Spleen (tissue), 11 donors: ENCODE data around the gene AMIGO1. TPM values are rescaled to one million over a fixed set of nuclear protein-coding genes. Genes with fewer than 3 reads are reported as not detected.
A peak's percentile ranks its signal among the peaks of the same experiment; 100 is the strongest.

Experiments used
- DNase-seq: peaks from one replicate; pipeline ENCODE4 v3.0.0-alpha.2; 2020
- H3K27ac ChIP-seq, 8 donors: fragments of 200-600 bp; sonication (generic) in 7 of 8; 1 replicate in 4 of 8; 2 replicates in 4 of 8; pipeline versions ENCODE4 v1.5.0 to v1.8.0; 2016 to 2021; ENCODE audit warnings: inconsistent platforms in 4 of 8, mild to moderate bottlenecking in 4 of 8, moderate library complexity in 1 of 8
- H3K27me3 ChIP-seq, 7 donors: fragments of 200-600 bp; sonication (generic) in 6 of 7; replicated peaks in 1 of 7; 1 replicate in 4 of 7; 2 replicates in 3 of 7; pipeline versions ENCODE4 v1.5.0 to v1.8.0; 2016 to 2021; ENCODE audit warnings: inconsistent platforms in 3 of 7, mild to moderate bottlenecking in 1 of 7
- H3K36me3 ChIP-seq, 6 donors: fragments of 200-600 bp; sonication (generic) in 5 of 6; 1 replicate in 4 of 6; 2 replicates in 2 of 6; pipeline versions ENCODE4 v1.5.0 to v1.8.0; 2016 to 2021; ENCODE audit warnings: inconsistent platforms in 2 of 6
- H3K4me1 ChIP-seq, 6 donors: fragments of 200-600 bp; sonication (generic) in 5 of 6; 1 replicate in 3 of 6; 2 replicates in 3 of 6; pipeline versions ENCODE4 v1.5.0 to v1.8.0; 2016 to 2021; ENCODE audit warnings: inconsistent platforms in 3 of 6
- H3K4me3 ChIP-seq, 8 donors: fragments of 200-600 bp; sonication (generic) in 7 of 8; 1 replicate in 4 of 8; 2 replicates in 4 of 8; pipeline versions ENCODE4 v1.5.0 to v1.8.0; 2016 to 2021; ENCODE audit warnings: inconsistent platforms in 4 of 8, mild to moderate bottlenecking in 4 of 8, moderate library complexity in 2 of 8
- H3K9me3 ChIP-seq, 8 donors: fragments of 200-600 bp; sonication (generic) in 7 of 8; 1 replicate in 4 of 8; 2 replicates in 4 of 8; pipeline versions ENCODE4 v1.5.0 to v1.8.0; 2016 to 2021; ENCODE audit warnings: inconsistent platforms in 4 of 8
- POLR2A ChIP-seq, 3 donors: fragments of 450-650 bp; IDR thresholded peaks; one replicate each; pipeline ENCODE4 v1.5.1; 2017; ENCODE audit warnings: antibody characterized with exemption in 3 of 3, mild to moderate bottlenecking in 1 of 3
- POLR2AphosphoS5 ChIP-seq, 3 donors: sonication (generic); formaldehyde crosslinking; IDR thresholded peaks; one replicate each; pipeline ENCODE4 v1.5.1; 2017; ENCODE audit warnings: antibody characterized with exemption in 3 of 3
- WGBS, 5 donors: extraction: QIAGEN DNeasy Blood & Tissue Kit in 3 of 5; methylation state at CpG; one replicate each; pipeline versions ENCODE4 v1.1.5 to v1.1.7; 2013 to 2018; 5-methylcytosine and 5-hydroxymethylcytosine counted together
- intact Hi-C: fragments of 100-400 bp; cut with DNase I; formaldehyde crosslinking; loops from one replicate; pipeline ENCODE4 v1.15.0; 2023; ENCODE audit warnings: low total_unique reads
- polyA plus RNA-seq, 3 donors: library from polyadenylated mRNA; stranded (reverse); fragments of 200-250 nt; gene quantifications; one replicate each; pipeline ENCODE4 v1.2.1, GENCODE V29; 2013
- total RNA-seq, 7 donors: library from RNA; depleted of rRNA in 3 of 7; stranded (reverse); fragments of >200 nt in 3 of 7; fragmentation: NEBNext Ultra II Directional in 4 of 7; extraction: Animal tissue kit (Norgen Biotek cat#: 25700) in 4 of 7; gene quantifications; one replicate each; pipeline versions ENCODE4 v1.1.0 to v1.2.1, GENCODE V29; 2016 to 2021
- TF ChIP-seq, protein P1 (sequence below), 11 experiments: fragments of 200-600 bp in 7 of 11; fragments of 450-650 bp in 4 of 11; sonication (generic) in 4 of 11; IDR thresholded peaks in 8 of 11; conservative IDR thresholded peaks in 3 of 11; 1 replicate in 7 of 11; 2 replicates in 4 of 11; pipeline versions ENCODE4 v1.4.0 to v1.8.0; 2016 to 2021; ENCODE audit warnings: antibody characterized with exemption in 11 of 11, inconsistent platforms in 4 of 11, mild to moderate bottlenecking in 1 of 11
- donor health status: healthy with polysubstance abuse.
- donor health status: DM: no; HTN: no; CAD: no; lungs with moderate emphysema.
- donor health status: DM: no; HTN: no; CAD: no.
- donor health status: Bipolar disorder and iron deficiency.
- donor health status: healthy.
- donor health status: DM: no; HTN: no; CAD: no.
- donor health status: DM: yes; HTN: yes; CAD: no.

AMIGO1 gene
- total and polyA plus RNA-seq, 10 donors = 0.57 to 8.5 (median 5.4) TPM

DNA sequence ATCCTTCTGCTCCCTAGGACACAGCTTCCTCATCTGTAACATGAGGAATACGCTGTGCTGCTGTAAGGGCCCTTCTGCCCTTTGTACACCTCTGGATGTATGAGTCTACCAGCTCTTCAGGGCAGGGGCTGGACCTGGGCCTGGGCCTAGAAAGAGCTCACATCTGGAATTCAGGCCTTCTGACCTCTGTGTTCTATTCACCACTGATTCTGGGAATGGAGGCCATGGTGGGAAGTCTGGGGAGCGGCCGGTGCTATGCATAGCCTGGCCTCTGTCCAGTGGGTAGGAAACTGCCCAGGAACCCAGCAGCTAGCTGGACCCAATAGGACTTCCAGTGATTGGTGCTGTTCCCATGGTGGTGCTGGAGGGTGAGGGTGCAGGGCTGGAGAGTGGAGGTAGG lies 19.2 kb upstream of the AMIGO1 start:
- intact Hi-C loops = no loop called here
- TF ChIP-seq POLR2AphosphoS5 (IDR thresholded peaks at IDR 0.05) (no peak), POLR2A (IDR thresholded peaks at IDR 0.05) (no peak)
- TF ChIP-seq, protein P1, sequence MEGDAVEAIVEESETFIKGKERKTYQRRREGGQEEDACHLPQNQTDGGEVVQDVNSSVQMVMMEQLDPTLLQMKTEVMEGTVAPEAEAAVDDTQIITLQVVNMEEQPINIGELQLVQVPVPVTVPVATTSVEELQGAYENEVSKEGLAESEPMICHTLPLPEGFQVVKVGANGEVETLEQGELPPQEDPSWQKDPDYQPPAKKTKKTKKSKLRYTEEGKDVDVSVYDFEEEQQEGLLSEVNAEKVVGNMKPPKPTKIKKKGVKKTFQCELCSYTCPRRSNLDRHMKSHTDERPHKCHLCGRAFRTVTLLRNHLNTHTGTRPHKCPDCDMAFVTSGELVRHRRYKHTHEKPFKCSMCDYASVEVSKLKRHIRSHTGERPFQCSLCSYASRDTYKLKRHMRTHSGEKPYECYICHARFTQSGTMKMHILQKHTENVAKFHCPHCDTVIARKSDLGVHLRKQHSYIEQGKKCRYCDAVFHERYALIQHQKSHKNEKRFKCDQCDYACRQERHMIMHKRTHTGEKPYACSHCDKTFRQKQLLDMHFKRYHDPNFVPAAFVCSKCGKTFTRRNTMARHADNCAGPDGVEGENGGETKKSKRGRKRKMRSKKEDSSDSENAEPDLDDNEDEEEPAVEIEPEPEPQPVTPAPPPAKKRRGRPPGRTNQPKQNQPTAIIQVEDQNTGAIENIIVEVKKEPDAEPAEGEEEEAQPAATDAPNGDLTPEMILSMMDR (IDR thresholded peaks at IDR 0.05 in 8 of 11, conservative IDR thresholded peaks at IDR 0.05 in 3 of 11) = no peak

DNA sequence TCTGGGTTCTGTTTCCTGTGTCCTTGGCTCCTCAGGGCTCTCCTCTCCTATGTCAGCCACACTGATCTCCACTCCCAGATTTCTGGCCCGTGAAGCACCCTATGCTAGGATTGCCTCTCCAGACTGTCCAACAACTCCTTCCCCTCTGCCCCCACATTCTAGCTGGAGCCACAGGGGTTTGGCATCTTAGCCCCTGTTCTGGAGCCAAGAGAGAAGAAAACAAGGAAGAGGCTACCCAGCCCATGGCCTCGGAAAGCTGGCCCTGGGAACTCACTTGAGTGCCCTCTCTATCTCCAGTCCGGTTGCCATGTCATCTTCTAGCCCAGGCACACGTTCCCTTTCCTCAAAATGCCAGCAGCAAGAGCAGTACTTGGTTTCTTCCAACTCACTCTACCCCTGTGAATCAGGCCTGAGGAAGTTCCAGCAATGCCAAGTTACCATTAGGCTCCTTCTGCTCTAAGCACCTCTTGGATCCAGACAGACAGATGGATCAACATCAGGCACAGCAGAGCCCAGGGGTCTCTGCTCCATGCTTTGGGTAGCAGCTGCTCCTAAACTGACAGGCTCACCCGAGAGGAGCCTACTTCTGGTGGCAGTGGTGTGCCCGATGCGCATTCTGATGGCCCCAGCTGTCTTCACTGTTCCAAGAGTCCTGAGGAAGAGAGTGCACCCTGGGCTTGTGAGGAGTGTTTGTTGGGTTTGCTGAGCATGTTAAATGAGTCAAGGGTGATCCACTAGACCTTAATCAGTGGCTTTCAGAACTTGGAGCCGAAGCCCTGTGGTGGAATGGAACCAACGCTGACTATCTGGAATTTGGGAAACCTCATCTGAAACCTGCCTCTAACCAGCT lies 18.5 kb upstream of the AMIGO1 start:
- Histone ChIP-seq H3K36me3 (no peaks in the 10 kb centered on the region), H3K4me3 (no peak overlapping the region), H3K4me1 (peaks cover 5 to 38% (median 24%) of the 10 kb centered on the region in 6 donors), H3K27ac (peak overlapping the region in 7 of 8 donors; percentile 9 to 68 (median 57)), H3K9me3 (no peaks in the 10 kb centered on the region), H3K27me3 (no peaks in the 10 kb centered on the region)
- DNase-seq = no peak
- 72 to 86% (median 82%) methylated on average over 7 to 9 of the region's 9 CpGs for WGBS, 5 donors
- intact Hi-C loops = no loop called here
- peak in 1 of 3 donors; percentile 30 for TF ChIP-seq POLR2AphosphoS5 (IDR thresholded peaks at IDR 0.05)
- no peak for TF ChIP-seq POLR2A (IDR thresholded peaks at IDR 0.05)
- TF ChIP-seq, protein P1 (IDR thresholded peaks at IDR 0.05 in 8 of 11, conservative IDR thresholded peaks at IDR 0.05 in 3 of 11) = no peak

More for the DNA sequence above, 19.2 kb upstream of the AMIGO1 start:
- 85 to 94% (median 90%) methylated on average over 3 of the region's 3 CpGs for WGBS, 5 donors
- peak overlapping the region in 4 of 8 donors; percentile 33 to 68 (median 64) for H3K27ac ChIP-seq
- H3K4me1 ChIP-seq = peaks cover 5 to 41% (median 24%) of the 10 kb centered on the region in 6 donors
- H3K4me3 ChIP-seq = no peak overlapping the region
- H3K36me3 ChIP-seq = no peaks in the 10 kb centered on the region
- H3K27me3 ChIP-seq = no peaks in the 10 kb centered on the region
- H3K9me3 ChIP-seq = no peaks in the 10 kb centered on the region
- DNase-seq = no peak

DNA sequence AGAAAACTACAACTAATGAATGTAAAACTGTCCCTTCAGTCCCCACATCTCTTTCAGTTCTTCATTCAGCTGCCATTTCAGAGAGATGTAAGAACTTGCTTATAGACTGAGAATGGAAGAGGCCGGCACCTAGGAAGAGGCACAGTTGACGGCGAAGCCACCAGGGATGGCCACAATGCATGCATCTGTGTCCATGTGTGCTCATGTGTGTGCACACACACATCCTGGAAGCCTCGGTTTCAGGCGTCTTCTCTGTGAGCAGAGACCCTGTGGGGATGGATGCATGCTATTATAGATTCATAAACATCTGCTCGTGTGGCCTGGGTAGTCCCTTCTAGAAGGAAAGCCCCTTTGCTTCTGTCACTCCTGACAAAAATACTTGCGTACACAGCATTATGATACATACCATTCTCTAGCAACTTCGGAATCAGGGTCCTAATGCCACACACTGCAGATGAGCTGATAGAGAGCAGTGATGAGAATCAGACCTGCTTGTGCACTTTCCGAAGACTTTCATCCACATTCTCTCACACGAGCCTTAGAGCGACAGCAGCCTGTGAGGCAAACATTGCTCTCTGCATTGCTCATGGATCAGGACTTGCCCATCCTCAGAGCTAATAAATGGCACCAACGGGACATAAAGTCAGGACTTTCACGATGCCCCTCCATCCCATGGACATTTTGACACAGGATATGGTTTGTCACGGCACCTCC lies 17.7 kb upstream of the AMIGO1 start:
- Histone ChIP-seq H3K4me1 (peaks cover 0 to 30% (median 17%) of the 10 kb centered on the region in 6 donors), H3K27me3 (no peaks in the 10 kb centered on the region), H3K4me3 (no peak overlapping the region), H3K27ac (peak overlapping the region in 6 of 8 donors; percentile 32 to 68 (median 60)), H3K9me3 (no peaks in the 10 kb centered on the region), H3K36me3 (no peaks in the 10 kb centered on the region)
- no peak for DNase-seq
- intact Hi-C loops = no loop called here
- WGBS, 5 donors = 60 to 71% (median 70%) methylated on average over 14 of the region's 14 CpGs
- TF ChIP-seq POLR2A (IDR thresholded peaks at IDR 0.05) = no peak
- no peak for TF ChIP-seq POLR2AphosphoS5 (IDR thresholded peaks at IDR 0.05)
- TF ChIP-seq, protein P1 (IDR thresholded peaks at IDR 0.05 in 8 of 11, conservative IDR thresholded peaks at IDR 0.05 in 3 of 11) = no peak

DNA sequence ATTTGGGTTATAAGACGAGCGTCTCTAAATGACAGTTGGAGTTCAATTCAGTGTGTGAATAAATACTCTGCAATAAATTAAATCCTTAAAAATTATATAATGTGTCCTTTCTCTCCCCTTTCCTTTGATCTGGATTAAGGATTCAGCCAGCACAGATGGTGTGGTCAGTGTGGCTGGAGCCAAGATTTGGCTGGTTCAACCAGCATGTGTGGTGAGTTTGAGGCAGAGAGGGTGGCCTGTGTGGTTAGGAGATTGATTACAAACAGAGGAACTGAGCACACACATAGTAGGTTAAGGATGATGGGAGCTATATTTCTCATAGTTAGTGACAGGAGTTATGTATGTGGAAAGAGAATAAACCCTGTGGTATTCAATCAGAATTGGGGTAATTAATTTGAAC lies 14.2 kb upstream of the AMIGO1 start:
- TF ChIP-seq, protein P1 (IDR thresholded peaks at IDR 0.05 in 8 of 11, conservative IDR thresholded peaks at IDR 0.05 in 3 of 11) = no peak
- TF ChIP-seq POLR2AphosphoS5 (IDR thresholded peaks at IDR 0.05) (no peak), POLR2A (IDR thresholded peaks at IDR 0.05) (no peak)
- Histone ChIP-seq H3K9me3 (no peaks in the 10 kb centered on the region), H3K27ac (no peak overlapping the region), H3K27me3 (peaks cover 0 to 12% (median 0%) of the 10 kb centered on the region in 7 donors), H3K36me3 (no peaks in the 10 kb centered on the region), H3K4me1 (peaks cover 0 to 5% (median 0%) of the 10 kb centered on the region in 6 donors), H3K4me3 (no peak overlapping the region)
- no peak for DNase-seq
- intact Hi-C loops = no loop called here
- WGBS, 5 donors = 88 to 97% (median 96%) methylated on average over 2 of the region's 2 CpGs
